Kidney epithelial cell (primary cell): ENCODE measurements around the gene PBOV1. TPM values are rescaled to one million over a fixed set of nuclear protein-coding genes. Genes with fewer than 3 reads are reported as not detected.

Source experiments
- DNase-seq: peaks from one replicate; pipeline ENCODE4 v3.0.0-alpha.2; 2010; ENCODE audit warnings: low read depth
- H3K27me3 ChIP-seq: 2 replicates; pipeline ENCODE4 v1.6.0; 2011; ENCODE audit warnings: low read length; ENCODE audit not compliant: control insufficient read depth, insufficient read depth
- H3K36me3 ChIP-seq: 2 replicates; pipeline ENCODE4 v1.5.1; 2011; ENCODE audit warnings: low read length; ENCODE audit not compliant: control insufficient read depth, insufficient read depth
- H3K4me3 ChIP-seq: 2 replicates; pipeline ENCODE4 v1.5.1; 2011; ENCODE audit warnings: low read depth, mild to moderate bottlenecking, control low read depth, low read length
- CTCF ChIP-seq: IDR thresholded peaks from 2 replicates; pipeline ENCODE4 v1.5.1; 2011; ENCODE audit warnings: mild to moderate bottlenecking, moderate library complexity, low read length, control low read depth, inconsistent platforms; ENCODE audit not compliant: insufficient read depth, poor library complexity, severe bottlenecking
- total RNA-seq: library from RNA; depleted of rRNA; stranded (reverse); fragments of >200 nt; gene quantifications from 2 replicates; pipeline ENCODE4 v1.2.3, GENCODE V29; 2015

Gene PBOV1
- total RNA-seq, 1 donor from 2014 or later: not detected

DNA sequence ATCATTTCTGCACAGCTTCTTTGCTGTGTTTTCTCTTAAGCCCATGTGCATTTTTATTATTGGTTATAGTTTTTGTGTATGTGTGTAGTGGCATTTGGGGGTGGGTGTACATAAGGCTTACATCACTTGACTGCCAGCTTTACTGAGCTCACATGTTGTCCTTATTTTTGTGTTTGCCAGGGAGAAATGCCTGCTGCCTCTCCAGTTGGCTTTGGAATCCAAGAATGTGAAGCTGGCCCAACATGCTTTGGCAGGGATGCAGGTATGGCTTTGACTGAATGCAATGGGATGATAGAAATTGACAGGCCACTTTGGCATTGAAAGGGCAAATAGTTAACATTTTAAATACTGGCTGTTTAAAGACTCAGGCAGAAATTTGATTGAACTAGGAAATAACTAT lies 11.4 kb downstream of the PBOV1 start:
- Histone ChIP-seq H3K27me3 (no peaks in the 10 kb centered on the region), H3K36me3 (no peaks in the 10 kb centered on the region), H3K4me3 (no peak overlapping the region)
- no peak for DNase-seq
- no peak for TF ChIP-seq CTCF

- Histone ChIP-seq H3K27me3 (no peaks in the 10 kb centered on the region), H3K36me3 (no peaks in the 10 kb centered on the region), H3K4me3 (no peak overlapping the region)
- no peak for DNase-seq
- TF ChIP-seq CTCF: no peak
These were observed 12.7 kb downstream of the PBOV1 start for GRCh38 chr6:138205437-138206094.

- Histone ChIP-seq H3K36me3 (no peaks in the 10 kb centered on the region), H3K27me3 (no peaks in the 10 kb centered on the region), H3K4me3 (no peak overlapping the region)
- TF ChIP-seq CTCF: no peak
- no peak for DNase-seq
These were observed 13.4 kb downstream of the PBOV1 start for GRCh38 chr6:138204792-138205384.

DNA sequence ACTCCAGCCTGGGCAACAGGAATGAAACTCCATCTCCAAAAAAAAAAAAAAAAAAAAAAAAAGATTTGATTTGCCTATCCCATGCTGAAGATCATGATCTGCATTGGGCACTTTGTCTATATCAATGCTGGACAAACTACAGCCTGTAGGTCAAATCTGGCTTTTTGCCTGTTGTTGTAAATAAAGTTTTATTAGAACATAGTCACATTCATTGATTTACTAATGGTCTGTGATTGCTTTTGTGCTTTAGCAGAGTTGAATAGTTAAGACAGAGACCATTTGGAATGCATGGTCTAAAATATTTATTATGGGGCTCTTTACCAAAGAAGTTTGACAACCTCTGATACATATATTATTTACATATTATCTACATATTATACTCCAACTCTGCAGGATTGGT lies 14.0 kb downstream of the PBOV1 start:
- DNase-seq: no peak
- Histone ChIP-seq H3K36me3 (no peaks in the 10 kb centered on the region), H3K27me3 (no peaks in the 10 kb centered on the region), H3K4me3 (no peak overlapping the region)
- no peak for TF ChIP-seq CTCF

- Histone ChIP-seq H3K27me3 (no peaks in the 10 kb centered on the region), H3K4me3 (no peak overlapping the region), H3K36me3 (no peaks in the 10 kb centered on the region)
- DNase-seq: no peak
- no peak for TF ChIP-seq CTCF
These were observed 15.0 kb downstream of the PBOV1 start for GRCh38 chr6:138203315-138203714.

DNA sequence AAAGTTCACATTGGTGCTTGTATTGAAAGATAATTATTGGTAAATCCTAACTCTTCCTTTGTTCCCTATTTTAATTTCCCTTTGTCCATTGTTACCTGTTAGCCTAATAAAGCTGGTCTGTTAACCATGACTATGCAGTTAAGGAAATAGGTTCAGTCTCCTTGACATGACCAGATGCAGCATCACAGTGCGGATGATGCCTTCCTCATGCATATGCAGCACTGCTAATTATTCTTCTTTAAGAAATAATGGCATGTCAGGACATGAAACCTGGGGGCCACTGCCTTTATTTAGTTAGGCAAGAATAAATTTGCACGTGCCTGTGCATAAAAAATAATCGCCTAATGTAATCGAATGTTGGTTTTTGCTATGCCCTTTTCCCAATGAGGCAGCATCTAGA lies 16.5 kb downstream of the PBOV1 start:
- no peaks in the 10 kb centered on the region for H3K27me3 ChIP-seq
- DNase-seq: no peak
- no peak for TF ChIP-seq CTCF

More for the DNA sequence above, 16.5 kb downstream of the PBOV1 start:
- Histone ChIP-seq H3K36me3 (no peaks in the 10 kb centered on the region), H3K4me3 (no peak overlapping the region)
